NCI-H1694 (cell line): ENCODE data around the gene ZNF574.

Source experiments
- DNase-seq: peaks from one replicate; lab custom pipeline; 2025; lab: John Stamatoyannopoulos, UW

The ZNF574 gene

GRCh38 chr19:42126574-42126973 lies 50.6 kb downstream of the ZNF574 start:
- no peak for DNase-seq

- DNase-seq: peak; percentile 70
These were observed 53.7 kb downstream of the ZNF574 start for GRCh38 chr19:42129399-42130253.

GRCh38 chr19:42130254-42130573 lies 54.2 kb downstream of the ZNF574 start:
- DNase-seq: no peak
